Activated CD8-positive, alpha-beta T cell treated with anti-CD3 and anti-CD28 coated beads for 36 hours (primary cell): ENCODE results near the gene MYPN. TPM values are rescaled to one million over a fixed set of nuclear protein-coding genes. Genes with fewer than 3 reads are reported as not detected.

Experiments
- ATAC-seq: fragments of 200-7000 bp; cut with Tn5 transposase; one replicate; pipeline ENCODE4 v1.10.0; 2021; ENCODE audit warnings: mild to moderate bottlenecking, moderate library complexity
- CTCF ChIA-PET: fragments of 350-600 bp; sonication (Branson Sonifier 250); formaldehyde crosslinking; loops from one replicate; lab custom pipeline; 2021; ENCODE audit warnings: antibody characterized with exemption; lab: Charles Lee
- POLR2A ChIA-PET: fragments of 350-600 bp; sonication (Branson Sonifier 250); formaldehyde crosslinking; loops from one replicate; lab custom pipeline; 2021; ENCODE audit warnings: antibody characterized with exemption; lab: Charles Lee
- DNase-seq: peaks from one replicate; pipeline ENCODE4 v3.0.0-alpha.2; 2020
- H3K27ac Mint-ChIP-seq: one replicate; pipeline ENCODE4 v1.8.0; 2021; ENCODE audit warnings: mild to moderate bottlenecking, mixed read lengths
- H3K27me3 Mint-ChIP-seq: one replicate; pipeline ENCODE4 v1.8.0; 2021; ENCODE audit warnings: mixed read lengths
- H3K36me3 Mint-ChIP-seq: one replicate; pipeline ENCODE4 v1.8.0; 2021; ENCODE audit warnings: low read depth, mixed read lengths
- H3K4me1 Mint-ChIP-seq: one replicate; pipeline ENCODE4 v1.8.0; 2021; ENCODE audit warnings: low read depth, mixed read lengths
- H3K4me3 Mint-ChIP-seq: one replicate; pipeline ENCODE4 v1.8.0; 2021; ENCODE audit warnings: mild to moderate bottlenecking, moderate library complexity, mixed read lengths
- H3K9me3 Mint-ChIP-seq: one replicate; pipeline ENCODE4 v1.8.0; 2021; ENCODE audit warnings: mixed read lengths
- CTCF ChIP-seq: fragments of 200-600 bp; IDR thresholded peaks from one replicate; pipeline ENCODE4 v1.8.0; 2022; ENCODE audit warnings: antibody characterized with exemption, mild to moderate bottlenecking
- intact Hi-C: fragments of 100-400 bp; cut with micrococcal nuclease; formaldehyde crosslinking; loops from one replicate; pipeline ENCODE4 v1.10.0; 2022
- total RNA-seq, 2 experiments: library from RNA; stranded (reverse); gene quantifications; one replicate each; pipeline ENCODE4 v1.2.3, GENCODE V29; 2021

The MYPN gene
- total RNA-seq, 2 experiments from 2014 or later = not detected

- intact Hi-C loops = no loop called here
- ChIA-PET POLR2A (no interaction called here), CTCF (interaction anchor here (1.3 to 1.4 kb wide), 3 partner anchors 10 to 245 kb away, joined by 3 to 4 read pairs (median 4); no protein-coding TSS in a partner anchor)
- no peaks in the 10 kb centered on the region for H3K36me3 Mint-ChIP-seq
- no peak overlapping the region for H3K4me3 Mint-ChIP-seq
- TF ChIP-seq CTCF = no peak
- H3K4me1 Mint-ChIP-seq = no peaks in the 10 kb centered on the region
- DNase-seq (no peak), ATAC-seq (no peak)
- no peaks in the 10 kb centered on the region for H3K9me3 Mint-ChIP-seq
- H3K27ac Mint-ChIP-seq = no peak overlapping the region
- no peaks in the 10 kb centered on the region for H3K27me3 Mint-ChIP-seq
Measured at GRCh38 chr10:68101066-68101465, 8.2 kb upstream of the MYPN start.

- no peaks in the 10 kb centered on the region for H3K9me3 Mint-ChIP-seq
- DNase-seq (no peak), ATAC-seq (no peak)
- no peaks in the 10 kb centered on the region for H3K36me3 Mint-ChIP-seq
- intact Hi-C loops = no loop called here
- no peaks in the 10 kb centered on the region for H3K27me3 Mint-ChIP-seq
- no peak overlapping the region for H3K4me3 Mint-ChIP-seq
- TF ChIP-seq CTCF = no peak
- POLR2A ChIA-PET = interaction anchor here (1.3 kb wide), 1 partner anchor 28 kb away, joined by 3 read pairs; no protein-coding TSS in a partner anchor
- H3K4me1 Mint-ChIP-seq = no peaks in the 10 kb centered on the region
- no peak overlapping the region for H3K27ac Mint-ChIP-seq
- CTCF ChIA-PET = interaction anchor here (0.9 kb wide), 1 partner anchor 54 kb away, joined by 3 read pairs; no protein-coding TSS in a partner anchor
Measured at GRCh38 chr10:68103261-68103878, 5.9 kb upstream of the MYPN start.

GRCh38 chr10:68103901-68104300 lies 5.4 kb upstream of the MYPN start:
- no peak for TF ChIP-seq CTCF
- no peak for ATAC-seq
- DNase-seq = no peak
- Mint-ChIP-seq H3K9me3 (no peaks in the 10 kb centered on the region), H3K27ac (no peak overlapping the region), H3K4me3 (no peak overlapping the region), H3K4me1 (no peaks in the 10 kb centered on the region), H3K36me3 (no peaks in the 10 kb centered on the region), H3K27me3 (no peaks in the 10 kb centered on the region)
- intact Hi-C loops = no loop called here
- POLR2A ChIA-PET = interaction anchor here (1.3 kb wide), 1 partner anchor 28 kb away, joined by 3 read pairs; no protein-coding TSS in a partner anchor
- CTCF ChIA-PET = no interaction called here

GRCh38 chr10:68105820-68106219 lies 3.5 kb upstream of the MYPN start:
- Mint-ChIP-seq H3K4me1 (no peaks in the 10 kb centered on the region), H3K9me3 (no peaks in the 10 kb centered on the region), H3K4me3 (no peak overlapping the region), H3K27ac (no peak overlapping the region), H3K27me3 (peaks cover 2% of the 10 kb centered on the region), H3K36me3 (no peaks in the 10 kb centered on the region)
- no peak for TF ChIP-seq CTCF
- DNase-seq (no peak), ATAC-seq (no peak)
- intact Hi-C loops = no loop called here
- POLR2A ChIA-PET = no interaction called here
- CTCF ChIA-PET = no interaction called here

- H3K4me1 Mint-ChIP-seq = no peaks in the 10 kb centered on the region
- no peak overlapping the region for H3K27ac Mint-ChIP-seq
- intact Hi-C loops = no loop called here
- peaks cover 2% of the 10 kb centered on the region for H3K27me3 Mint-ChIP-seq
- H3K9me3 Mint-ChIP-seq = no peaks in the 10 kb centered on the region
- no peaks in the 10 kb centered on the region for H3K36me3 Mint-ChIP-seq
- DNase-seq (no peak), ATAC-seq (no peak)
- no peak overlapping the region for H3K4me3 Mint-ChIP-seq
- no peak for TF ChIP-seq CTCF
- POLR2A ChIA-PET = no interaction called here
- CTCF ChIA-PET = interaction anchor here (0.7 kb wide), 1 partner anchor 49 kb away, joined by 3 read pairs; no protein-coding TSS in a partner anchor
Measured at GRCh38 chr10:68106656-68107055, 2.6 kb upstream of the MYPN start.
